ENCODE results near the gene EIF2B4. TPM values are rescaled to one million over a fixed set of nuclear protein-coding genes. Genes with fewer than 3 reads are reported as not detected.

The EIF2B4 gene
- total and polyA plus RNA-seq, 2 of the 13 experiments (the other 11 are each of a cell fraction or from before 2014, with no cell fraction given): 91.5 to 96.4 TPM

GRCh38 chr2:27380626-27381545 is 10.7 kb upstream of the EIF2B4 start, which contains the start of gene ZNF513 (continued):
- TF ChIP-seq HIC2 (CRISPR knock-in tag; IDR thresholded peaks at IDR 0.05; ENCODE audit: low read depth): no peak
- no peak for TF ChIP-seq ATF5 (CRISPR knock-in tag; IDR thresholded peaks at IDR 0.05; ENCODE audit: low read depth)
- no peak for TF ChIP-seq TCF12 (IDR thresholded peaks at IDR 0.05)
- 0 out of 2 replicates have a peak, but pooled peaks have one; percentile 36 for TF ChIP-seq TCF12 (CRISPR knock-in tag; IDR thresholded peaks at IDR 0.05)
- TF ChIP-seq ZNF317 (CRISPR knock-in tag; IDR thresholded peaks at IDR 0.05): no peak
- TF ChIP-seq HMGXB4 (CRISPR knock-in tag; IDR thresholded peaks at IDR 0.05; ENCODE audit: borderline replicate concordance in 1 of 2, low read depth in 1 of 2): 0 out of 4 replicates have a peak, but pooled peaks of 1 of the 2 experiments have one; percentile 8
- TF ChIP-seq ZC3H13 (CRISPR knock-in tag; IDR thresholded peaks at IDR 0.05): peak; percentile 37; the same call in 1 of the 2 replicates
- peak; percentile 75 for TF ChIP-seq CREM (IDR thresholded peaks at IDR 0.05)
- no peak for TF ChIP-seq CREM (CRISPR knock-in tag; IDR thresholded peaks at IDR 0.05)
- no peak for TF ChIP-seq TEF (CRISPR knock-in tag; IDR thresholded peaks at IDR 0.05)
- TF ChIP-seq KDM3A (CRISPR knock-in tag; IDR thresholded peaks at IDR 0.05; ENCODE audit: low read depth): peak; percentile 36; the same call in 1 of the 2 replicates
- TF ChIP-seq MXI1 (IDR thresholded peaks at IDR 0.05; ENCODE audit: borderline replicate concordance, low read depth, low read length): peak; percentile 49; the same call in 1 of the 3 replicates
- TF ChIP-seq ZNF10 (CRISPR knock-in tag; IDR thresholded peaks at IDR 0.05; ENCODE audit: borderline replicate concordance, low read depth): no peak
- TF ChIP-seq ZNF704 (CRISPR knock-in tag; IDR thresholded peaks at IDR 0.05; ENCODE audit: borderline replicate concordance): no peak
- TF ChIP-seq HDAC6 (IDR thresholded peaks at IDR 0.05; ENCODE audit: low read depth, low read length): no peak
- TF ChIP-seq ZFP37 (CRISPR knock-in tag; IDR thresholded peaks at IDR 0.05; ENCODE audit: borderline replicate concordance): no peak
- TF ChIP-seq ZBTB20 (CRISPR knock-in tag; IDR thresholded peaks at IDR 0.05; ENCODE audit: borderline replicate concordance, low read depth): no peak
- TF ChIP-seq ZBTB33 (CRISPR knock-in tag; IDR thresholded peaks at IDR 0.05): peak; percentile 95
- TF ChIP-seq WIZ (CRISPR knock-in tag; IDR thresholded peaks at IDR 0.05): no peak
- TF ChIP-seq ZNF569 (CRISPR knock-in tag; IDR thresholded peaks at IDR 0.05; ENCODE audit: borderline replicate concordance): no peak
